ENCODE data around the gene ITPRIPL1.

The ITPRIPL1 gene

GRCh38 chr2:96361751-96362150 lies 36.6 kb downstream of the ITPRIPL1 start:
- no peak for DNase-seq

- no peak for DNase-seq
Observed at GRCh38 chr2:96369186-96369585, 44.1 kb downstream of the ITPRIPL1 start.

- DNase-seq, result no peak
Observed at GRCh38 chr2:96374211-96374951, 49.3 kb downstream of the ITPRIPL1 start.

Data from stimulated activated naive CD4-positive, alpha-beta T cell (primary cell).